Measurements from ENCODE around the gene CLEC16A. TPM values are rescaled to one million over a fixed set of nuclear protein-coding genes. Genes with fewer than 3 reads are reported as not detected.

The CLEC16A gene
- total and polyA plus RNA-seq, 8 donors, result 17.6 to 38.6 (median 21.6) TPM

DNA sequence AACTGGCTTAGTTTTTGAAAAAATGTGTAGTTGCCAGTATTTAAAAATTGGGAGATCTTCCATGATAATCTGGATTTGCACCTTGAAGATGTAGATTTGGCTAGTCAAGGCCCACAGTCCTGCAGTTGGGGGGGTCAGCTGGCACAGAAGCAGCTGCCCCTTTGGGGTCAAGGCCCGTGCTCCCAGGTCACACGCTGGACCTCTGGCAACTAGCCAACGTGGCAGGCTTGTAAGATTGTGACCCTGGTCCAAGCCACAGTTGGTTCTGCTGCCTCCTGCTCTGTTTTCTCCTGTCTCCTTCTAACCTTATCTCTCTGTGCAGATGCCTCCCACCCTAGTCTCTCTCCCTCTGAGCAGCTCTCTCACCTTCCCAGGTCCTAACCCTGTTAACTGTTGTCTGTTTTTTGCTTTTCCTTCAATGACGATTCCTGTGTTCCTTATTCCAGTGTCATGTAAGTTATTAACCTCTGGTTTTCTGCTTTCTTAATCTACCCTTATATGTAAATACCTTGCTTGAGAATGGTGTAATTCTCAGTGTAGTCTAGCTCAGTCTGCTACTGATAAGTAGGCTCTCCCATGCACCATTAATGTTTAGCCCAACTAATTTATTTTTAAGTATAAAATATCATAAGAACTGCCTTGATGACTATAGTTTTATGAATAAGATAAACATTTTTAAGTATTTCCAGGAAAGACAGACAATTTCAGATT is 27.9 kb downstream of the CLEC16A start:
- Histone ChIP-seq H3K36me3 (peaks cover 0 to 78% of the 10 kb centered on the region in 2 donors), H3K27ac (peak overlapping the region in 1 of 2 donors; percentile 47)
- intact Hi-C loops (cut with DNase I), result loop anchor here in 1 of 2 donors (5.0 kb wide), 1 partner anchor 385 kb away; no protein-coding TSS in a partner anchor

GRCh38 chr16:10972819-10973464 is 28.6 kb downstream of the CLEC16A start:
- no peak for TF ChIP-seq CTCF (IDR thresholded peaks at IDR 0.05)
- intact Hi-C loops (cut with DNase I), result loop anchor here in 1 of 2 donors (5.0 kb wide), 1 partner anchor 384 kb away; no protein-coding TSS in a partner anchor
- no peak for ATAC-seq
- Histone ChIP-seq H3K9me3 (no peaks in the 10 kb centered on the region), H3K4me3 (no peak overlapping the region), H3K27me3 (no peaks in the 10 kb centered on the region), H3K27ac (no peak overlapping the region), H3K4me1 (peaks cover 10 to 32% of the 10 kb centered on the region in 2 donors), H3K36me3 (peaks cover 0 to 80% of the 10 kb centered on the region in 2 donors)
- no peak for DNase-seq

More for the DNA sequence above, 27.9 kb downstream of the CLEC16A start:
- no peak overlapping the region for H3K4me3 ChIP-seq
- no peak for TF ChIP-seq CTCF (IDR thresholded peaks at IDR 0.05)
- ATAC-seq (no peak), DNase-seq (no peak)
- H3K4me1 ChIP-seq, result peaks cover 10 to 32% of the 10 kb centered on the region in 2 donors
- no peaks in the 10 kb centered on the region for H3K9me3 ChIP-seq
- H3K27me3 ChIP-seq, result no peaks in the 10 kb centered on the region

GRCh38 chr16:10976634-10977033 is 32.3 kb downstream of the CLEC16A start:
- intact Hi-C loops (cut with DNase I), result no loop called here
- no peaks in the 10 kb centered on the region for H3K27me3 ChIP-seq
- H3K36me3 ChIP-seq, result peaks cover 0 to 97% of the 10 kb centered on the region in 2 donors
- ATAC-seq (no peak), DNase-seq (peak in 1 of 4 donors; percentile 62)
- H3K27ac ChIP-seq, result no peak overlapping the region
- no peak for TF ChIP-seq CTCF (IDR thresholded peaks at IDR 0.05)
- no peak overlapping the region for H3K4me3 ChIP-seq
- H3K9me3 ChIP-seq, result no peaks in the 10 kb centered on the region
- peaks cover 17 to 21% of the 10 kb centered on the region in 2 donors for H3K4me1 ChIP-seq

DNA sequence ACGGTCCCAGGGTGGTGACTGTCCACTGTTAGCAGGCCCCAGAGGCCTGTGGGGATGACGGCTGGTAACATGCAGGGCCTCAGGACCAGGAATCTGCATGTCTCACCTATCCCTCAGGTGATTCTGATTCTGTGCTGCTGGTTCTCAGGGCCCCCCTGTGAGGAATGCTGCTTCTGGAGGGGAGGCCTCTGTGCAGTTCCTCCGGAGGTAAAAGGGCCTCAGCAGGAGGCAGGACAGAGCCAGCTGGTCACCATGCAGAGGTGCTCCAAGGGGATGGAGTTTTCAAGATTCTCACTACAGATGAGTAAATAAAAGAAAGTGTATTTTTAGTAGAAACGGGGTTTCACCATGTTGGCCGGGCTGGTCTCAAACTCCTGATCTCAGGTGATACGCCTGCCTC is 33.8 kb downstream of the CLEC16A start:
- Histone ChIP-seq H3K4me3 (no peak overlapping the region), H3K9me3 (no peaks in the 10 kb centered on the region), H3K36me3 (peaks cover 0 to 93% of the 10 kb centered on the region in 2 donors), H3K27me3 (no peaks in the 10 kb centered on the region), H3K4me1 (peaks cover 8 to 13% of the 10 kb centered on the region in 2 donors), H3K27ac (no peak overlapping the region)
- intact Hi-C loops (cut with DNase I), result no loop called here
- ATAC-seq (no peak), DNase-seq (no peak)
- TF ChIP-seq CTCF (IDR thresholded peaks at IDR 0.05), result no peak

- Histone ChIP-seq H3K27ac (peak overlapping the region in 1 of 2 donors; percentile 82), H3K36me3 (peaks cover 0 to 93% of the 10 kb centered on the region in 2 donors), H3K4me3 (no peak overlapping the region), H3K27me3 (no peaks in the 10 kb centered on the region), H3K4me1 (peaks cover 8 to 13% of the 10 kb centered on the region in 2 donors), H3K9me3 (no peaks in the 10 kb centered on the region)
- ATAC-seq, result peak; percentile 33
- intact Hi-C loops (cut with DNase I), result no loop called here
- DNase-seq, result no peak
- no peak for TF ChIP-seq CTCF (IDR thresholded peaks at IDR 0.05)
Observed at GRCh38 chr16:10978871-10979446, 34.6 kb downstream of the CLEC16A start.
